Stimulated activated CD8-positive, alpha-beta memory T cell treated with anti-CD3 and anti-CD28 coated beads, Interleukin-4, amount 100 ng/mL, for 1 hour (primary cell): ENCODE data around the gene EEF1A2.

Experiments used
- DNase-seq, 2 donors: peaks; one replicate each; pipeline ENCODE4 v3.0.0-alpha.2; 2020; ENCODE audit warnings: low read depth in 2 of 2, low spot score in 1 of 2

The EEF1A2 gene

DNA sequence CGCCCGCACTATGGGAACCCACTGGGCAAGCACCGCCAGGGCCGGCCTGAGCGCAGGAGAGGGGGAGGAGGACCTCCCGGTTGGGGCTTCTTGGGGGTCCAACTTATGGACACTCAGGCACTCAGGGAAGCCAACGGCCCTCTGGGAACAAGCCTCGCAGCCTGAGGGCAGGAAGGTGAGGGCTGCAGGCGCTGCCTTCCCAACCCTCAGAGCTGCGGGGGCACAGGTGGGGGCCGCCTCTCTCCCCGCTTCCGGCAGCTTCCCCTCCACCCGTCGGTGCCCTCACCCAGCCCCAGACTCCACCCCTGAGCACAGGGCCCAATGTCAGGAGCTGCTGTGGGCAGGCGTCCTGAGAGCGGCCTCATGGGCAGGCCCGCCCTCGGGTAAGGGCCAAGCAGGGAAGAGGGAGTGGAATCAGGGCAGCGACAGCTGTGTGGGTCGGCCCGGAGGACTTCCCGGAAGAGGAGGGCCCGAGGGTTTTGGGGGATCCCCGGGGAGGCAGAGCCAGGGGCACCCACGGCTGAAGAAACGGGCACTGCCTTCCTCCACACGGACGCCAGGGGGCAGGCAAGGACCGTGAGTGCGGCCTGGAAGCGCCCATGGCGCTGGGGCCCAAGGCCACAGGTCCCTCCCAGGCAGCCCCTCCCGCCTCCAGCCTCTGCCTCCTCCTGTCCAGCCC, 38.8 kb upstream of the EEF1A2 start:
- DNase-seq, result peak; percentile 82 to 84

DNA sequence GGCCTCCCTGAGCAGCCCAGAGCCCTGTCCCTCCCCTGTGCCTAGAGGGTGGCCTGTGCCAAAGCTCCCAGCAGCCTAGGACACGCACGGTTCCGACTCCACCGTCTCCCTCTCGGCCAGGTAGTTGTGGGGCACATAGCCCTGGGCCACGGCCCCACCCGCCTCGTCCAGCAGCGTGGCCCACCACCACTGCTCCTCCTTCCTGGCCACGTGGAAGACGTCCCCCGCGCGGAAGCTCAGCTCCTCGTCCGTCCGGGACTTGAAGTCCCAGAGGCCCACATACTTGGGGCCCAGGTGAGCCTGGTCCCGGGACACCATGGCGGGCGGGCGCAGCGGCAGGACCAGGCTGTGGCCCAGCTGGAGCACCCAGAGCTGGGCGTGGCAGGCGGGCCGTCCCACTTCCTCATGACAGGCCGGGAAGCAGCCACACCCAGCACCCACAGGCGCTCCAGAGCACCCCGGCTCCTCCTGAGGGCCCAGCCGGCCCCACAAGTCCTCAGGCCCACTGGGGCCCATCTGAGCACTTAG, 38.2 kb upstream of the EEF1A2 start, which contains the start of gene PTK6:
TSS of gene PTK6 (minus strand) at position 380 of the 528 bp plus-strand sequence. CDS start at position 318, 62 bp downstream.
- no peak for DNase-seq

DNA sequence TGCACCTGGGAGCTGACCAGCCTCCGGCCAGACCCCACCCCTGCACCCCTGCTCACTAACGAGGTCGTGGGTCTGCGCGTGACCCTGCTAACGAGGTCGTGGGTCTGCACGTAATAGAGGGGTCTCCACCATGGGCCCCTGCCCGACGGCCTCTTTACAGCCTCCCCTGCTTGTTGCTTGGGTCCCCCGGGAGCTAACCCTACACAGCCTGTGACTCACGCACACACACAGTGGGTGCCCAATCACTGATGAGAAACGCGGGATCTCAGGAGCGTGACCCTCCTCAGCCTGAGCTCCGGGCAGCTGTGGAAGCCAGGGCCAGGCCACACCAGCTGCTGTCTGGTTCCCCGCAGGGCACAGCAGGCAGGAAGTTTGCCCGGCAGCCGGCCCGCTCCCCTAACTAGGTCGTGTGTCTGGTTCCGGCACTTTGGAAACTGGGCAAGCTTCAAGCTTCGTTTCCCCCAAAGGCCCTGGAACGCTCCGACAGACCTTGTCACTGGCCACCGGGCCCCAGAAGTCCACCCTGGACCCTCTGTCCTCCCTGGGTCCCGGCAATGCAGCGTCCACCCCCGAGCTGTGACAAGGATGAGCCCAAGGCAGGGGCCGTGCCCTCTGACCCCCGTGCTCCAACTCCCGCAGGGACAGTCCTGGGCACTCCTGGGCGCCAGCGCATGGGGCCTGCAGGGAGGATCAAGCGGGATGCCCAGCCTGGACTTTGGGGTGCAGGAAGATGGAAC, 37.5 kb upstream of the EEF1A2 start:
- DNase-seq, result no peak

DNA sequence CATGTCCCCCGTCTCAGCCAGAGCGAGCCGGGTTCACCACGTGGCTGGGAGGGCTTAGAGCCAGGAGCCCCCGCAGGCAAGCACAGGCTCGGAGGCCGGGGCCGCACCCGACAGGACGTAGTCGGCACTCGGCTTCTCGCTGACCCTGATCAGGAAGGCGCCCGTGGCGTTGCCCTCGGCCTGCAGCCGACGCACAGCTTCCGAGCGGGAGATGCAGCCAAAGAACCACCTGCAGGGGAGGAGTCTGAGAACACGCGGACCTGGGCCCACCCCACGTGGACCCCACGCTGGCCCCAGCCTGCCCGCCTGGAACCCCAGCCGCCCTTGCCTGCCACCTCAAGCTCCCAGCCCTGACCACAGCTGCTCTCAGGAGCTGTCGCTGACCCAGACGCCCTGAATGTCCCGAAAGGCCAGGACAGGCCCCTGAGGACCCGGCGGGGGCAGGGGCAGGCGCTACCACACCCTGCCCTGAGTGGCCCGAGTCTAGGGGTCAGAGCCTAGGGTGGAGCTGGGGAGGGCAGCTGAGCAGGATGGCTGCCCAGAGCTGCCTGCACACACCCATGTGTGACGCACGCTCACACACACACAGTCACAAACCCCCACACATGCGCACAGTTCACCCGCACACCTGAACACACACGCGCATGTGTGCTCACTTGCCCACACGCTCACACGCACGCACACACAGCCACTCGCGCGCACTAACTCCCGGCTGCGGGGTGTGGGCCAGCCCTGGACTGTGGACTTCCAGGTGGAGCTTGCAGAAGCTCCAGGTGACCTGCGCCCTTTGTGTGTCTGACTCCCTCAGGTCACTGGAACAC, 36.2 kb upstream of the EEF1A2 start:
- no peak for DNase-seq

DNA sequence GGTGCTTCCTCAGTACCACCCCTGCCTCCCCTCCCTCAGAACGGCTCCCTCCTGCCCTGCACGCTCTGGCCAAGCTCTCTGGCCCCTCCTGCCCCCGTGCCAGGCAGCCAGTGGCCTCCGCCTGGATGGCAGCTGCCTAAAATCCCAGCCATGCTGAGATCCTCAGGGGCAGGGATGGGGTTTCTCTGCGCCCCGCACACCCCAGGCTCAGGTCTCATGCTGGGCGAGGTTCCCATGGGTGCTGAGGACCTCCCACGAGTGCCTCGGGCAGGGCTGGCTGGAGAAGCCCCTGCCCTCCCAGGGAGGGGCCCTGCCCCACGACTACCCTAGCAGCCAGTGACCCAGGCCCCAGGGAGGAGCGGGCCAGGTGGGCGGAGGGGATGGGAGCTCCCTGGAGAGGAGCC, 35.5 kb upstream of the EEF1A2 start:
- no peak for DNase-seq

DNA sequence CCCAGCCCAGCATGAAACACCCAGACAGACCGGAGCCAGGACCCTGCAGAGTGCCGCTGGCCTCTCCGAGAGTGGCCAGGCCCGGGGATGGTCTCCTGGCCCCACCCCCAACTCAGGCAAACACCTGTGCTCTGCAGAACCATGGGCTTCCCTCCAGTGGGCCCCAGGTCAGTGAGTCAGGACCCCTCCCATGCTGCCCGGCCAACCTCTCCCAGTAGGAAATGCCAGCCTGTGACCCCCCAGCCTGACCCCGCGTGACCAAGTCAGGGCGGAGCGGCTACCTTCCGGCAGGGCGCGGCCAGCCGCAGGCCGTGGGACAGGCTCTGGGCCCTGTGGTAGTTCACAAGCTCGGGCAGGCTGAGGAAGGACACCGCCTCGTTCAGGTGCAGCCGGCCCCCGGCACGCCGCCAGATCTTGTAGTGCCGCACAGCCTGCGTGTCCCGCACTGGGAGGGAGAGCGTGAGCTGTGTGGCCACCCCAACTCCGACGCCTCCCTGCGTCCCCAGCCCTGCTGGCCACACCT, 35.0 kb upstream of the EEF1A2 start:
- no peak for DNase-seq

DNA sequence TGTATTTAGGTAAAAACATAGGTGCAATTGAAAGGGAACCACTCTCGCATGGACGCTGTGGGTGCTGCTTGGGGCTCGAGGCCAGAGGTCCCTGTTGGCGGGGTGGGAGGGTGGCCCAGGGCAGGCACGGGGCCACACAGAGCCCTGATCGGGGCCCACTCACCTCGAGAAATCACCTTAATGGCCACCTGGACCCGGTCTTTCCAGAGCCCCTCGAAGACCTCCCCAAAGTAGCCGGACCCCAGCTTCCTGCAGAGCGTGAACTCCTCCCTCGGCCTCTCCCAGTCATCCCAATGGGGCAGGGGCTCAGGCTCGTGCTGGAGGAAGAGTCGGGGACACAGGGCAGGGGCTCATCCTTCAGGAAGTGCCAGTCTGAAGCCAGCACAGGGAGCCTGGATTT, 34.5 kb upstream of the EEF1A2 start:
- no peak for DNase-seq

DNA sequence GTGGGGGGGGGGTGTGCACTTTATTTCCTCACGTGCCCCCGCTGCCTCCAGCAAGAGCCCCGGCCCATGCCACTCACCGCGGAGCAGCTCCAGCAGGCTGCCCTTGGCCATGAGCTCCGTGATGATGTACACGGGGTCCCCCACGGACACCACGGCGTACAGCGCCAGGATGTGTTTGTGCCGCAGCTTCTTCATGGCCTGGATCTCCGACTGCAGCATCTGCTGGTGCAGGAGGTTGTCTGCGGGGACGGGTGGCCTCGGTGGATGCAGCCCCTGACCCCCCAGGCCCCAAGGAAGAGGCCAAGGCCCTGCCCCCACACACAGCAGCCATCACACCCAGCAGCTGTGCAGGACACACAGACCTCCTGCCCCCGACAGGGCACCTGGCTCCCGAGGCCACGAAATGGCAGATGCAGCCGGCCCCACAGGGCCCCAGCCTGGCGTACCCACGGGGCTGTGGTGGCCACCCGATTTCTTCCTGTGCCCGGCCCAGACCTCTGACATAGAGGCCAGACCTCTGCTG, 33.6 kb upstream of the EEF1A2 start:
- no peak for DNase-seq

DNA sequence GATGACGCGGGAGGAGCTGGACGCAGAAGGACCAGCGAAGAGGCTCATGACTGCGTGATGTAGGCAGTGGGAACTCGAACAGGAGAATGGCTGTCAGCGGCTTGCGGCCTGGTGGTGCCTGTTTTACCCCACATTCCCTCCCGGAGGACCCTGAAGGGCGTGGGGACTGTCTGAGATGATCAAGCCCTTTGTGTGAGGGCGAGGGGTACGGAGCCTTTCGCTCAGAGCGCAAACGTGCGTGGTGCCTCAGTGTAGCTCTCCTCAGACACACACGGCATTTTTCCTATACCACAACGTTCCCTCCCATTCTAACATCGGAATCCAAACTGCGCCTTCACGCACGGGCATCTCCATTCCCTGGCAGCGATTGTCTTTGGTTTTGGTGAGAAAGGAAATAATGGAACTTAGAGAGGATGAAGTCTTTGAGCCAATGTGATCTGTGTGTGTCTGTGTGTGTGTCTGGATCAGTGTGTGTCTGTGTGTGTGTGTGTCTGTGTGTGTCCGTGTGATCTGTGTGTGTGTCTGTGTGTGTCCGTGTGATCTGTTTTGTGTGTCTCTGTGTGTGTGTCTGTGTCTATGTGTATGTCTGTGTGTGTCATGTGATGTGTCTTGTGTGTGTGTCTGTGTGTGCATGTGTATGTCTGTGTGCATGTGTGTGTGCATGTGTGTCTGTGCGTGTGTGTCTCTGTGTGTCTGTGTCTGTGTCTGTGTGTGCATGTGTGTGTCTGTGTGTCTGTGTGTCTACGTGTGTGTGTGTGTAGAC, 33.0 kb upstream of the EEF1A2 start:
- no peak for DNase-seq

DNA sequence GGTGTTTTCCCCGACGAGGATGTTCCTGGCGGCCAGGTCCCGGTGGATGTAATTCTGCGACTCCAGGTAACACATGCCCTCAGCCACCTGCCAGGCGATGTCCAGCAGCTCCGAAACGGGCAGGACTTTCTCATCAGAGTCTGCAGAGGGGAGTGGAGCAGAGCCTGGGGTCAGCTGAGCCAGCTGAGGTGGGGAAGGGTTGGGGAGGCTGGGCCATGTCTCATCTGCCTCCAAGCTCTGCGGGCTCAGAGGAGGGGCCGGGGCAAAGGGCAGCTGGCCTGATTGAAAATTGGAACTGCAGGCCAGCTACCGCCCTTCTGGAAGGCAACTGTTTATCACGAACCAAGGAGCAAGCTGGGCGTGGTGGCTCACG, 31.9 kb upstream of the EEF1A2 start:
- DNase-seq, result no peak

DNA sequence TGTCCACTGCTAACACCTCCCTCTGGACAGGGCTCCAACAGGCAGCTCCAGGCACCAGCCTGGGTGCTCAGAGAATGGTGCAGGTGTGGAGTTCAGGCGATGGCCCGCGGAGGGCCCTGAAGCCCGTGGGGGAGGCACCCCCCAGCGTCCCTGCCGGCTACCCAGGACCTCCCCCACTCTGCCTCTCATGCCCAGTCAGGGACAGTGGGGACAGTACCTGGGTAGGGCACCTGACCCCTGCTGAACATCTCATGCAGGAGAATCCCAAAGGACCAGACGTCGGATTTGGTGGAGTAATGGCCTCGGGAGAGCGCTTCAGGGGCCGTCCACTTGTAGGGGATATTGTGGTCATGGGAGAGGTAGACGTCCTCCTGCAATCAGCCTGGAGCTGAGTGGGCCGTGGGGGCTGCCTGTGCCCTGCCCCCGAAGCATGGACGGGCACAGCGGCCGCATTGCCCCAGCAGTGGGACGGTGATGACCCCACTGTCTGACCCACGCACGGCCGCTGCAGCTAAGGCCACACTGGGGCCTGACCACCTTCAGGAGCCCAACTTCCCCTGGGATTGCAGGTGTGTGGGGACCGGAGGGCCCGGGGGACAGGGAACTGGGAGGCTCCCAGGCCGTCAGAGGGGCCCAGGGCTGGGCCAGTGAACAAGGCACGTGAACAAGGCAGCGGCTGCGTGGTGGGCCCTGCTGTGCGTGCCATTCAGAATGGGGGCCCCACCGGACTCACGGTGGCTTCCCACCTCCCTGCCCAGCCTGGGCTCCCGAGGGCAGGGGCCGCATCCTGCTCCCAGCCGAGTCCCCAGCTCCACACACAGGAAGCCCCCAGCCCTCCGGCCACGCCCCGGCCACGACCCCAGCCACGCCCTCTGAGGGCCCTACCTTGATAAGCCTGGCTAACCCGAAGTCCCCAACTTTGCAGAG, 31.2 kb upstream of the EEF1A2 start:
- no peak for DNase-seq

DNA sequence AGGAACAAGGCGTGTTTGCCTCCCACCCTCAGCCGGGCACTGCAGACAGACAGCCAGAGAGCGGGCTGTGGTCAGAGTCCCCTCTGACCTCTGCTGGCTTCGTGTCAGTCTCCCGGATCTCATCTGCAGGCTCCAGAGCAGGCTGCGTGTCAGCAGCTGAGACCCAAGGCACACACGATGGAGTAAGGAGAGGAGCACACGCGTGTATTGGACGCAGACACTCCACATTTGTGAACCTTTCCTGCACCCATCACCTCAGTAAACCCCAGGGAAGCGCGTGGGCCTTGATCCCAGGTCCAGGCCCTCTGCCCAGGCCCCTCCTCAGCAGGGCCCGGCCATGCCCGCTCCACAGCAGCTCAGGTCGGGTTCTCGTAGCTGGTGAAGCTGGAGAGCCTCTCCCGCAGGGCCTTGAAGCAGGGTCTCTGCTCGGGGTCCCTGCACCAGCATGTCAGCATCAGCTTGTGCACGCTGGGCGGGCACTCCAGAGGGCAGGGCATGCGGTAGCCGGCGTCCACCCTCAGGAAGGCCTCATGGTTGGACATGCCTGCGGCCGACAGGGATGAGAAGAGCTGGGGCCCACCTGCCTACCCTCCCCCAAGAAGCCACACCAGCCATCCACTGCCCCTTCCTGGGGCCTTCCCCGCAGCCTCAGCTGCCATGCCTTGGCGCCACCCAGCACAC, 30.4 kb upstream of the EEF1A2 start:
- DNase-seq, result no peak

DNA sequence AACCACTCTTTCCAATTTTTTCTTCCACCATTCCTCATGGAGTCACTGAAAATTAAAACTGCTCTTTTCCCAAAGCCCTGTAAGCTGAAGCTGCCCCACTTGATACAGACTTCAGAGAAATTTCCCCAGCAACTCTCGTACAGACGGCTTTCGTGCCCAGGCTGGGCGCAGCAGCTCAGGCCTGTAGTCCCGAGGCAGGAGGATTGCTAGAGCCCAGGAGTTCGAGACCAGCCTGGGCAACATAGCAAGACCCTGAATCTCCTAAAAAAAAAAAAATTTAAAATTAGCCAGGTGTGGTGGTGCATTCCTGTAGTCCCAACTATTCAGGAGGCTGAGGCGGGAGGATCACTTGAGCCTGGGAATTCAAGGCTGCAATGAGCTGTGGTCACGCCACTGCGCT, 28.3 kb upstream of the EEF1A2 start:
- DNase-seq, result no peak

DNA sequence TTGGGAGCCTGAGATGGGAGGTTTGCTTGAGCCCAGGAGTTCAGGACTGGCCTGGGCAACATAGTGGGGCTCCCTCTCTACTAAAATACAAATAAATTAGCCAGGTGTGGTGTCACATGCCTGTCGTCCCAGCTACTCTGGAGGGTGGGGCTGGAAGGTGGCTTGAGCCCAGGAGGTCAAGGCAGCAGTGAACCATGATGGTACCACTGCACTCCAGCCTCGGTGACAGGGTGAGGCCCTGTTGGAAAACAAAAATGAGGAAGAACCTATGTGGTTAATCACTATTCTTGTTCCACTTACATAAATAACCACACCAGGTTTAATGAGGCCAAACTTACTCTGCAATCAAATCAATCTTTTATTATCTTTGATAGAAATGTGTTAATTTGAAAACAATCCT, 27.1 kb upstream of the EEF1A2 start:
- DNase-seq, result no peak

DNA sequence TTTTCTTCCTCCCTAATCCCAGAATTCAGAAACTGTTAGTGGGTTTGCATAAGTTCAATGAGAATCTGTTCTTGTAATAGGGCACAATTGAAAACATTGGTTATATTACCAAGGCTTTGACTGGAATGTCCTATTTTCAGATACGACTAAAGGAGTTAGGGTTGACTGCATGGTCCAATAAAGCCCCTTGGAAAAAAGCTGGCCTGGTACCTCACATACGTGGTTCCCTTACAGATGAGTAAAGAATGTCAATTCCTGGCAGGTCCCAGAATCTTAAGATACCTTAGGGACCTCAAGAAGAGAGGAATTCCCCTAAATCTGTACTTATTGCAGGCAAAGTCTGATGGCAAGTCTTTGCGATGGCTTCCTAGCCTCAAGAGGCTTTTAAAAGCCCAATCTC, 26.3 kb upstream of the EEF1A2 start:
- DNase-seq, result no peak

DNA sequence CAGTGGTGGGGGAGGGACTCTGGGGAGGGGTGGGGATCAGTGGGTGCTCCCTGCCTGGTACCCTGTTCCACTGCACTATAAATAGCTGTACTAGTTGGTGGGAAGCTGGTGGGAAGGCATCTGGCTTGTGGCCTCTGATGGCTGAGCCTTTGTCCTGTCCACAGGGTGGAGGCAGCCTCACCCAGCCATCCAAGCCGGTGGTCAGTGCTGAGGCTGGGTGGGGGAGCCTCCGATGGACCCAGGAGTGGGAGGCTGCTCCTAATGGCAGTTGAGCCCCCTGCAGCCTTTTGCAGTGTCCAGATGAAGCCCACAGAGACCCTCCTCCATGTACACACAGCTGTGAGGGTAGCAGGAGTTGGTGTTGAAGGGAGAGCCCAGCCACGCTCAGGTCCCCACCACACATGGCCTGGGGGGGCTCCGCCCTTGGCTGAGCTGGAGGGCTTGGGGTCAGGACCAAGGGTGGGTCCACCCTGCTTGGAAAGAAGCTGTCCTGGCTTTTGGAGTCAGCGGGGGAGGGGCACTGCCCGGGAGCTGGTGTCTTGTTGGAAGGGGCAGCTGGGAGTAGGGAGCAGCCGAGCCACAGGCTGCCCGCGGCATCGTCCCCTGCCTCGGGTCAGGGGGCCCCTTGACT, 24.2 kb upstream of the EEF1A2 start:
- no peak for DNase-seq

DNA sequence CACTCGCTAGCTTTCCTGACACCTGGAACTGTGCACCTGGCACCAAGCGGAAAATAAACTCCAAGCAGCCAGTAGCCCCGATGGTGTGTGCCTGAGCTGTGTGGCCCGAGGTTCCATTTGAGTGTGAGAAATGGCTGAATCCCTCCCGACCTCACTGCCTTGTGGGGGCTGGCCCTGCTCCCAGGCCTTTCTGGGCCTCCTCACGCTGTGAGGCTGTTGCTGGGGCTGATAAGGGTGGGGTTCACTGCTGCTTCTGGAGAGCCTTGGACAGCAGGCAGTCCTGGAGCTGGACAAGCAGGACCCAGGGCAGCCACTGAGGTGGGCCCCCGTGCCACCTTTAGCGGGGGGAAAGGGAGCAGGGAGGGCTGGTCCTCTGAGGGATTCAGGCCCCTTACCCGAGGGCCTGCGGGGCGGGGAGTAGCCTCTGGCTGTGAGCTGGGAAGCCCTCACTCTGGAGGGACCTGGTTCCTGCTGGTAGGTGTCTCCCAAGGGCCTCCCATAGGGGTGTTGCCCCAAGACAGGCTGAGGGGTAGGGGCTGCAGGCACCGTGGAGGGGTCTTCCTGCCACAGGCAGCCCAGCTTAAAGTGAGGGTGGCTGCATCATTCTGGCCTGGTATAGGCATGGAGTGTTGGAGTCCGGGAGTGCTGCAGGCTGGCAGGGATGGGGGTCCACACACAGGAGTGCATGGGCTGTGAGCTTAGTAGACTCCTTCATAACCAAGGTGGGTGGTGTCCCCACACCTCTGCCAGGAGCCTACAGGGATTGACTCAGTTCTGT, 23.4 kb upstream of the EEF1A2 start:
- no peak for DNase-seq

DNA sequence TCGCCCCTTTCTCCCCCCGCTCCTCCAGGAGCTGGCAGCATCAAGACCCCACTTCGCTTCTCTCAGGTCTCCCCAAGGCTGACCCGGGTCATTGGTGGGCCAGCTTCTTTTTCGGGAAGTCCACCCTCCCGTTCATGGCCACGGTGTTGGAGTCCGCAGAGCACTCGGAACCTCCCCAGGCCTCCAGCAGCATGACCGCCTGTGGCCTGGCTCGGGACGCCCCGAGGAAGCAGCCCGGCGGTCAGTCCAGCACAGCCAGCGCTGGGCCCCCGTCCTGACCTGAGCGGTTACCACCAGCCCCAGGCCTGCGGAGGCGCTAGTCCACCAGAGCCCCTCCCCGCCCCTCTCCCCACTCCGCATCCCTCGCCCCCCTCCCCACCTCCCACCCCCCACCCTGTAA, 22.7 kb upstream of the EEF1A2 start:
- DNase-seq, result no peak
